Endothelial cell of umbilical vein (primary cell): ENCODE data around the gene ZFHX2. TPM values are rescaled to one million over a fixed set of nuclear protein-coding genes. Genes with fewer than 3 reads are reported as not detected.

Experiments used
- BruUV-seq: library from RNA; stranded (reverse); fragments of 400-500 nt; replicated peaks from 2 replicates; lab custom pipeline; 2021; lab: Mats Ljungman, UMichigan
- CTCF ChIA-PET: fragments of 300-600, 350-600 bp; sonication (Branson Sonifier 250); formaldehyde crosslinking; loops from one replicate; lab custom pipeline; 2021; ENCODE audit warnings: antibody characterized with exemption, inconsistent platforms; lab: Charles Lee
- POLR2A ChIA-PET: fragments of 300-600, 350-600 bp; sonication (Branson Sonifier 250); formaldehyde crosslinking; loops from one replicate; lab custom pipeline; 2021; ENCODE audit warnings: antibody characterized with exemption, inconsistent platforms; lab: Charles Lee
- DNase-seq: peaks from one replicate; pipeline ENCODE4 v3.0.0-alpha.2; 2011; ENCODE audit warnings: low read depth, low spot score
- FAIRE-seq: peaks from 2 replicates; lab custom pipeline; 2011; peaks lifted over from hg19 to GRCh38; lab: Jason Lieb, UNC
- H2AFZ ChIP-seq: 2 replicates; pipeline ENCODE4 v1.6.0; 2012; ENCODE audit warnings: low read depth, low read length, control low read depth, inconsistent platforms
- H3K27ac ChIP-seq: 2 replicates; pipeline ENCODE4 v1.5.1; 2011; ENCODE audit warnings: low read depth, mild to moderate bottlenecking, control low read depth, low read length, moderate library complexity; ENCODE audit not compliant: insufficient read depth
- H3K27me3 ChIP-seq, 2 experiments: 2 replicates each; pipeline versions ENCODE4 v1.6.0 to v1.6.1; 2011; ENCODE audit warnings: low read length in 2 of 2, mixed read lengths in 1 of 2; ENCODE audit not compliant: control insufficient read depth in 2 of 2, insufficient read depth in 2 of 2
- H3K36me3 ChIP-seq, 2 experiments: 2 replicates in 1 of 2; 3 replicates in 1 of 2; pipeline ENCODE4 v1.5.1; 2011; ENCODE audit warnings: low read length in 2 of 2, mild to moderate bottlenecking in 1 of 2, moderate library complexity in 1 of 2; ENCODE audit not compliant: control insufficient read depth in 2 of 2, insufficient read depth in 2 of 2; ENCODE audit errors: extremely low read depth in 1 of 2
- H3K4me1 ChIP-seq: 3 replicates; pipeline ENCODE4 v1.5.1; 2011; ENCODE audit warnings: mild to moderate bottlenecking, low read length; ENCODE audit not compliant: control insufficient read depth, insufficient read depth; ENCODE audit errors: extremely low read depth
- H3K4me2 ChIP-seq: 2 replicates; pipeline ENCODE4 v1.6.1; 2011; ENCODE audit warnings: low read length, control low read depth, mixed read lengths; ENCODE audit not compliant: insufficient read depth
- H3K4me3 ChIP-seq, 3 experiments: fragments of 200-600 bp in 1 of 3; sonication (generic), shearing (Covaris generic) in 1 of 3; replicated peaks in 1 of 3; 2 replicates each; pipeline ENCODE4 v1.5.1; 2011 to 2016; ENCODE audit warnings: control low read depth in 3 of 3, low read length in 3 of 3, mild to moderate bottlenecking in 2 of 3, inconsistent platforms in 1 of 3, low read depth in 1 of 3, moderate library complexity in 1 of 3; ENCODE audit not compliant: insufficient read depth in 1 of 3
- H3K79me2 ChIP-seq: 2 replicates; pipeline ENCODE4 v1.6.0; 2012; ENCODE audit warnings: low read length, inconsistent platforms; ENCODE audit not compliant: control insufficient read depth, insufficient read depth
- H3K9ac ChIP-seq: replicated peaks from 2 replicates; pipeline ENCODE3; 2011; ENCODE audit warnings: low read length, control low read depth; ENCODE audit not compliant: insufficient read depth; ENCODE audit errors: extremely low read depth
- H3K9me1 ChIP-seq: replicated peaks from 3 replicates; pipeline ENCODE4 v1.6.0; 2011; ENCODE audit warnings: mild to moderate bottlenecking, low read length; ENCODE audit not compliant: control insufficient read depth, insufficient read depth; ENCODE audit errors: extremely low read depth
- H3K9me3 ChIP-seq: replicated peaks from 2 replicates; pipeline ENCODE4 v1.5.1; 2012; ENCODE audit warnings: low read length, inconsistent platforms; ENCODE audit not compliant: control insufficient read depth, insufficient read depth
- H4K20me1 ChIP-seq: replicated peaks from 2 replicates; pipeline ENCODE3; 2011; ENCODE audit warnings: mild to moderate bottlenecking, low read length; ENCODE audit not compliant: control insufficient read depth, insufficient read depth; ENCODE audit errors: extremely low read depth
- CTCF ChIP-seq, 2 donors: IDR thresholded peaks; 1 replicate in 1 of 2; 2 replicates in 1 of 2; pipeline ENCODE4 v1.5.1; 2011; ENCODE audit warnings: low read length in 2 of 2, mild to moderate bottlenecking in 2 of 2, moderate library complexity in 2 of 2, control low read depth in 1 of 2, inconsistent platforms in 1 of 2, low read depth in 1 of 2; ENCODE audit not compliant: insufficient read depth in 1 of 2; ENCODE audit errors: extremely low read depth in 1 of 2
- EZH2 ChIP-seq: IDR thresholded peaks from 2 replicates; pipeline ENCODE4 v1.6.1; 2012; ENCODE audit warnings: borderline replicate concordance, low read depth, mild to moderate bottlenecking, moderate library complexity, low read length, inconsistent platforms; ENCODE audit not compliant: severe bottlenecking
- GATA2 ChIP-seq: IDR thresholded peaks from 2 replicates; pipeline ENCODE4 v1.7.0; 2011; ENCODE audit warnings: low read depth, mild to moderate bottlenecking, moderate library complexity, mixed read lengths, low read length; ENCODE audit not compliant: insufficient read length, insufficient read depth
- JUN ChIP-seq: IDR thresholded peaks from 2 replicates; pipeline ENCODE4 v1.6.1; 2011; ENCODE audit warnings: borderline replicate concordance, low read depth; ENCODE audit not compliant: insufficient read length, insufficient read depth
- MYC ChIP-seq: IDR thresholded peaks from one replicate; pipeline ENCODE4 v1.6.1; 2011; ENCODE audit warnings: mild to moderate bottlenecking, low read depth, low read length
- POLR2AphosphoS5 ChIP-seq: IDR thresholded peaks from 2 replicates; pipeline ENCODE4 v1.6.1; 2012; ENCODE audit warnings: low read depth, mild to moderate bottlenecking, control low read depth, low read length, moderate library complexity; ENCODE audit not compliant: insufficient read depth
- dilution Hi-C: fragments of 300-500 bp; cut with MboI; formaldehyde crosslinking; loops from one replicate; pipeline ENCODE4 v1.15.0; 2019; ENCODE audit warnings: low sequenced_read_pairs; ENCODE audit not compliant: extremely low pct_ligation_motif_present
- intact Hi-C: fragments of 100-400 bp; cut with micrococcal nuclease; formaldehyde crosslinking; loops from one replicate; pipeline ENCODE4 v1.10.0; 2022
- polyA plus RNA-seq, 4 experiments: library from polyadenylated mRNA; depleted of rRNA in 3 of 4; stranded (reverse) in 3 of 4; unstranded in 1 of 4; fragments of >200 nt; gene quantifications; 2 replicates each; pipeline versions ENCODE4 v1.2.1 to v1.2.3, GENCODE V29; 2011 to 2012; ENCODE audit warnings: missing spikeins in 1 of 4
- total RNA-seq: library from RNA; stranded (reverse); gene quantifications from 2 replicates; pipeline ENCODE4 v1.2.3, GENCODE V29; 2021

Gene ZFHX2
- total and polyA plus RNA-seq, 2 donors (not counting 3 experiments of a cell fraction or from before 2014, with no cell fraction given) = 0.25 to 2.3 TPM

GRCh38 chr14:23561873-23562821 lies 10.6 kb upstream of the ZFHX2 start:
- TF ChIP-seq POLR2AphosphoS5 (no peak), MYC (no peak), GATA2 (no peak), CTCF (IDR thresholded peaks at IDR 0.05; ENCODE audit: extremely low read depth in 1 of 2, insufficient read depth in 1 of 2, low read depth in 1 of 2, low read length in 2 of 2) (no peak), EZH2 (no peak), JUN (no peak)
- Histone ChIP-seq H3K27ac (no peak overlapping the region), H3K27me3 (no peaks in the 10 kb centered on the region), H3K4me3 (no peak overlapping the region), H3K9me1 (no peaks in the 10 kb centered on the region), H3K4me1 (peaks cover 4% of the 10 kb centered on the region), H3K9ac (no peak overlapping the region), H3K36me3 (peaks cover 0 to 11% of the 10 kb centered on the region in 2 experiments), H2AFZ (no peak overlapping the region), H3K4me2 (no peak overlapping the region), H4K20me1 (no peaks in the 10 kb centered on the region), H3K9me3 (no peaks in the 10 kb centered on the region), H3K79me2 (peaks cover 2% of the 10 kb centered on the region)
- intact Hi-C loops = loop anchor here (1.0 kb wide), 2 partner anchors 84 to 234 kb away; no protein-coding TSS in a partner anchor
- dilution Hi-C loops = no loop called here
- no TSS peak for BruUV-seq
- no peak for DNase-seq
- FAIRE-seq = no peak
- CTCF ChIA-PET = interaction anchor here (0.8 to 12.3 kb wide), 8 partner anchors 9 to 241 kb away, joined by 3 to 416 read pairs (median 4); partner anchors contain the start of gene PABPN1
- POLR2A ChIA-PET = no interaction called here
